Measurements from ENCODE around the gene OPTC.
A peak's percentile ranks its signal among the peaks of the same experiment; 100 is the strongest.

The OPTC gene

DNA sequence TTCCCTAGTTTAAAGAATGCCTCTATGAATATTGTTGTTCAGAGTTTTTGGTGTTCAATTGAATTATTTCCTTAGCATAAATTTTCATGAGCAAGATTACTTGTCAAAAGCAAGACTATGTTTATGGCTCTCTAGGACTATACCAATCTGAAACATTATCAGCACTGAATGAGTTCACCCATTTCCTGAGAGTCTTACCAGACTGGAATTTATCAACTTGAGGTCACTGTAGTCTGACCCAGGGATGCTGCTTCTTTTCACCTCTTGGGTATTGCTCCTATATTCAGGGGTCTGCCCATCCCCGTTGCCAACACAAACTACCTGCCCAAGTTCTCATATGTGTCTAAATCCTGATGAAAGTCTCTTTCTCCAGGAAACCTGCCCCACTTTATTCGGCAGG lies 42.6 kb downstream of the OPTC start:
- DNase-seq (ENCODE audit: low spot score), result no peak

- peak; percentile 40 for DNase-seq (ENCODE audit: low spot score)
Observed at GRCh38 chr1:203536980-203537455, 43.1 kb downstream of the OPTC start.

- DNase-seq (ENCODE audit: low spot score), result peak; percentile 44
Observed at GRCh38 chr1:203537806-203538464, 44.0 kb downstream of the OPTC start.

DNA sequence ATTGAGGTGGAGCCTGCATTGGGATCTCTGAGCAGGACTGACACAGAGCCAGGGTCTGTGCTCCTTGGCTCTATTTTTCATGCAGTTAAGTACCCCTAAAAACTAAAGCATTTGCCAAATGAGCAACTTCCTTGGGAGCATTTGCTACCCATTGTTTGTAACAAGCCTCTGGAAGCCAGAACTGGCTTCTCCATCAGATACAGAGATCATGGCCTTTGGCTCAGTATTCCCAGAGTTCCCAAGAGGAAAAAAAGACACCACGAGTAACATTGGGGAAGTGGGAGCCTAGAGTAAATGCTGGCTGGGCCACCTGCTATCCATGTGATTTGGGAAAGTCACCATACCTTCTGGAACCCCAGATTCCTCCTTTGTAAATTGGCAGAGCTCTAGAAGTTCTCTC lies 44.8 kb downstream of the OPTC start:
- DNase-seq (ENCODE audit: low spot score), result no peak

GRCh38 chr1:203539831-203540546 lies 46.0 kb downstream of the OPTC start:
- DNase-seq (ENCODE audit: low spot score), result no peak

- no peak for DNase-seq (ENCODE audit: low spot score)
Observed at GRCh38 chr1:203544485-203544884, 50.5 kb downstream of the OPTC start.

GRCh38 chr1:203544978-203545816 lies 51.2 kb downstream of the OPTC start:
- no peak for DNase-seq (ENCODE audit: low spot score)

DNA sequence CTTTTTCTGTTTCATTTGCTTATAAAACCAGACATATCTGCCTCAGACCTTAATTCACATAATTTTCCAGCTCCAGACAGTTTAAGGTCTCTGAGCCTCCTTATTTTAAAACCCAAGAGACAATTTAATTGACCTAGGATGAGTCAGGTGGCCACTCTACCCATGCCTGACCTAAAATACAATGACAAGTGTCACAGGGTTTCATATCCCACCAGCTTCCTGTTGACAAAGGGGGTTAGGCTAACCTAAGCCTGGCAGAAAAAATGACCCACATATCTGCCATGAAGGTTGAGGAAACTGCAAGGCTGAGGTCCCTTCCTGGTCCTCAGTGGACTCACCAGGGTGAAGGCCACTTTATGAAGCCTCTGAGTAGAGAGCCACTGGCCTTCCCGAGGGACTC lies 52.3 kb downstream of the OPTC start:
- DNase-seq (ENCODE audit: low spot score), result no peak

- no peak for DNase-seq (ENCODE audit: low spot score)
Observed at GRCh38 chr1:203547147-203547546, 53.2 kb downstream of the OPTC start.

DNA sequence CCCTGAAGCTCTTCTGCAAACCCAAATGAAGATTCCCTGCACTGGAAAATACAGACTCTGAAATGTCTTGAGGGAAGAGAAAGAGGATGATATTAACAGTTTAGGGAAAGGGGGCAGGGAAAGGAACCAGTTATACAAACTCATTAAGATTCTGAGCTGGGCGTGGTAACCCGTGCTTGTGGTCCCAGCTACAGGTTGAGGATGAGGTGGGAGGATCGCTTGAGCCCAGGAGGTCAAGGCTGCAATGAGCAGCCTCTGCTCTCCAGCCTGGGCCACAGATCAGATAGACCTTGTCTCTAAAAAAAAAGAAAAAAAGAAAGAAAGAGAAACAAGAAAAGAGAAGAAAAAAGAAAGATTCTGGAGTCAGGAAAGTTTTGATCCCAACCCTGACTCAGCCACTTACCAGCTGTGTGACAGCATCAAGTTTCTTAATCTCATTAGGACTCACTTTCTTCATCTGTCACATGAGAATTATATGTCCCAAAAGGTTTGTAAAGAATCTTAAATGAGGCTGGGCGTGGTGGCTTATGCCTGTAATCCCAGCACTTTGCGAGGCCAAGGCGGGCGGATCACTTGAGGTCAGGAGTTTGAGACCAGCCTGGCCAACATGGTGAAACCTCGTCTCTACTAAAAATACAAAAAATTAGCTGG lies 53.9 kb downstream of the OPTC start:
- no peak for DNase-seq (ENCODE audit: low spot score)

DNA sequence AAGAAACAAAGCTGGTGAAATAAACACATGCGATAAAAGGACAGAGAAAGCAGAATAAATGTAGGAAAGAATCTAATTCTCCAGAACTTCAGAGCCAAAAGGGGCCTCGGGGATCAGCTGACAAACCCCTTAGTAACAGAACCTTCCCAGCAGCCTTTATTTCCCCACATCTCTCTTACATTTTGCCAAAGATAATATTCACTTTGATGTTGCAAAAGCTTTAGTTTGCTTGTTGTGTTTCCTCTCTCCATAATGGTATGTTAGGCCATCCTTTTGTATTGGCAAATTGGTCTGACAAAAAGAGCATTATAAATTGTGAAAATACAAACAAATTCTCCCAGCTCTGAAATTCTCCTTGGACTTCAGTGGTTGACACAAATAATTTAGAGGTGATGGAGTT lies 54.9 kb downstream of the OPTC start:
- DNase-seq (ENCODE audit: low spot score), result no peak

- no peak for DNase-seq (ENCODE audit: low spot score)
Observed at GRCh38 chr1:203549309-203549708, 55.4 kb downstream of the OPTC start.

- no peak for DNase-seq (ENCODE audit: low spot score)
Observed at GRCh38 chr1:203550846-203551245, 56.9 kb downstream of the OPTC start.

DNA sequence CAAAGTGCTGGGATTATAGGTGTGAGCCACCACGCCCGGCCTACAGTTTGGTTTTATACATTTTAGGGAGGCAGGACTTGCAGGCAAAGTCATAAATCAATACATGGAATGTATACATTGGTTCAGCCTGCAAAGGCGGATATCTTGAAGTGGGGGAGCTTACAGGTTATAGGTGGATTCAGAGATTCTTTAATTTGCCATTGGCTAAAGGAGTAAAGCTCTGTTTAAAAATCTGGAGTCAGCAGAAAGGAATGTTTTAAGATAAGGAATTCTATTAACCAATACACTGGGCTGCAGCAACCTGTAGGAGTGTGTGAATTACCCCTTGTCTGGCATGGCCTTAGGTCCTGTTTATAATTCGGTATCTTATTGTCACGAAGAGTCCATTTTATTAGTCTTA lies 57.6 kb downstream of the OPTC start:
- no peak for DNase-seq (ENCODE audit: low spot score)

GRCh38 chr1:203553496-203553895 lies 59.5 kb downstream of the OPTC start:
- no peak for DNase-seq (ENCODE audit: low spot score)

DNA sequence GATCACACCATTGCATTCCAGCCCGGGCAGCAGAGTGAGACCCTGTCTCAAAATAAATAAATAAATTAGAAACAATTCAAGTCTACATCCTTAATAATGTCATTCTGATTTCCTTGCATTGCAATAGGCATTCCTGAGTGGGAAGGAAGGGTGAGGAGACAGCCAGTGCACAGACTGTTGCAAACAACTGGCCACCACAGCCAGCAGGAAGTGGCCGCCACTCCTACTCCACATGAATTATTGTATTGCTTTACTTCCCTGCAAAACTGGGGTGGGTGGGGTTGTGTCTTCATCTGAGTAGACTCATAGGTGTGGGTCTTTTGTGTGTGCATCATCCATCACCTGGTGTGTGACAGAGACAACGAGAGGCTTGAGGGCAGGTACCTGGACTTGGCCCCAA lies 60.1 kb downstream of the OPTC start:
- DNase-seq (ENCODE audit: low spot score), result peak; percentile 30

GRCh38 chr1:203555076-203555475 lies 61.1 kb downstream of the OPTC start:
- DNase-seq (ENCODE audit: low spot score), result peak; percentile 48

DNA sequence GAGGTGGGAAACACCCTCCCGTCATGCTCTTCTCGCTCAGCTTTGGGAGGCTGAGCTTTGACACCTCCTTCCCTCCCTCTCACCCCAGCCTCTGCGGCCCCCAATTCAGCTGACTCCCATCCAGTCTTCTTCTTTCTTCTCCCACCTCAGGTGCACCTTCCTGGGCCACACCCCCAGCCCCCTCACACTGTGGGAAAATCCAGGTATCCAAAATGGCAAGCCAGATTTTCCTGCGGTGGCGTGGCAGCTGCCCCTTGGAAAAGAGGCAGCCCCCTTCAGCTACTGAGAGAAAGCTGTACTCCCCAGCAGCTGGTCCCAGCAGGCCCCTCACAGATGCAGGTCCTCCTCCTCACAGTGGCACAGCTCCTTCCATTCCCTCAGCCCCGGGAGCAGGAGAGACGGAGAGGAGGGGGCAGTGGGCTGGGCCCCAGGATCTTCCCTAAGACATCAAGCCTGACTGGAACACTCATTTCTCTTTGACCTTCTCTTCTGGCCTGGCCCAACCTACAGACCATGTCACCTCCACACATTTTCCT lies 61.6 kb downstream of the OPTC start:
- no peak for DNase-seq (ENCODE audit: low spot score)

GRCh38 chr1:203556047-203556851 lies 62.3 kb downstream of the OPTC start:
- peak; percentile 90 for DNase-seq (ENCODE audit: low spot score)

DNA sequence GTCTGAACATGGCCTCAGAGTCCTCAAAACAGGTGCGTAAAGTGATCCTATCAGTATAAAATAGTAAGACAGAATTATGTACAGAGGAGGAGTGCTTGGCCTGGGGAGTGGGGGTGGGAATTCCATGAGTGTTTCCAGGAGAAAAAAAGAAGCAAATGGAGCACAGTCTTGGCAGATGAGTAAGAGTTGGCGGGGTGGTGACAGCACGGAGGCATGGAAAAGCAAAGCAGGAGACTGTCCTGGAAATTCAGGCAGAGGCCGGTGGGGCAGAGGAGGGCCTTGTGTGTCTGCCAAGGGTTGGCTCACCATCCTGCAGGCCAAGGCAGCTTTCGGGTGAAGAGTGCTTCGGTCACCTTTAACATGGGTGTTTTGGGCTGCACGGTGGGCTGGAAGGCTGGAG lies 63.4 kb downstream of the OPTC start:
- peak; percentile 78 for DNase-seq (ENCODE audit: low spot score)

GRCh38 chr1:203558064-203558760 lies 64.3 kb downstream of the OPTC start:
- DNase-seq (ENCODE audit: low spot score), result peak; percentile 82
